Jurkat, Clone E6-1 (cell line): Measurements from ENCODE around the gene DHX35.

Experiments used
- DNase-seq: peaks from one replicate; pipeline ENCODE4 v3.0.0-alpha.2; 2011; ENCODE audit warnings: low read depth, low spot score
- H3K4me3 ChIP-seq: 2 replicates; pipeline ENCODE4 v1.5.1; 2011; ENCODE audit warnings: mild to moderate bottlenecking, low read length, control low read depth, moderate library complexity

The DHX35 gene

GRCh38 chr20:39080326-39080725 is 118.2 kb downstream of the DHX35 start:
- no peak for DNase-seq
- H3K4me3 ChIP-seq: no peak overlapping the region

- peak; percentile 71 for DNase-seq
- no peak overlapping the region for H3K4me3 ChIP-seq
These were observed 119.1 kb downstream of the DHX35 start for GRCh38 chr20:39081255-39081654.

GRCh38 chr20:39082622-39083398 is 120.7 kb downstream of the DHX35 start:
- DNase-seq: no peak
- H3K4me3 ChIP-seq: no peak overlapping the region

GRCh38 chr20:39083761-39084160 is 121.6 kb downstream of the DHX35 start:
- no peak overlapping the region for H3K4me3 ChIP-seq
- no peak for DNase-seq

GRCh38 chr20:39089029-39089428 is 126.9 kb downstream of the DHX35 start:
- H3K4me3 ChIP-seq: no peak overlapping the region
- DNase-seq: no peak
